ENCODE results near the gene CD48.

CD48 gene

GRCh38 chr1:160742428-160743127, 31.0 kb upstream of the CD48 start:
- peak overlapping the region; percentile 68 for H3K4me3 ChIP-seq (ENCODE audit: low read depth, low read length)
- peak; percentile 35 for DNase-seq (ENCODE audit: low read depth)
- TF ChIP-seq, protein P1, sequence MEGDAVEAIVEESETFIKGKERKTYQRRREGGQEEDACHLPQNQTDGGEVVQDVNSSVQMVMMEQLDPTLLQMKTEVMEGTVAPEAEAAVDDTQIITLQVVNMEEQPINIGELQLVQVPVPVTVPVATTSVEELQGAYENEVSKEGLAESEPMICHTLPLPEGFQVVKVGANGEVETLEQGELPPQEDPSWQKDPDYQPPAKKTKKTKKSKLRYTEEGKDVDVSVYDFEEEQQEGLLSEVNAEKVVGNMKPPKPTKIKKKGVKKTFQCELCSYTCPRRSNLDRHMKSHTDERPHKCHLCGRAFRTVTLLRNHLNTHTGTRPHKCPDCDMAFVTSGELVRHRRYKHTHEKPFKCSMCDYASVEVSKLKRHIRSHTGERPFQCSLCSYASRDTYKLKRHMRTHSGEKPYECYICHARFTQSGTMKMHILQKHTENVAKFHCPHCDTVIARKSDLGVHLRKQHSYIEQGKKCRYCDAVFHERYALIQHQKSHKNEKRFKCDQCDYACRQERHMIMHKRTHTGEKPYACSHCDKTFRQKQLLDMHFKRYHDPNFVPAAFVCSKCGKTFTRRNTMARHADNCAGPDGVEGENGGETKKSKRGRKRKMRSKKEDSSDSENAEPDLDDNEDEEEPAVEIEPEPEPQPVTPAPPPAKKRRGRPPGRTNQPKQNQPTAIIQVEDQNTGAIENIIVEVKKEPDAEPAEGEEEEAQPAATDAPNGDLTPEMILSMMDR (IDR thresholded peaks at IDR 0.05; ENCODE audit: insufficient read depth, low read depth, low read length, missing control alignments): no peak

- no peak for DNase-seq (ENCODE audit: low read depth)
- TF ChIP-seq, protein P1 (IDR thresholded peaks at IDR 0.05; ENCODE audit: insufficient read depth, low read depth, low read length, missing control alignments): no peak
- H3K4me3 ChIP-seq (ENCODE audit: low read depth, low read length): peak overlapping the region; percentile 68
These were observed 30.2 kb upstream of the CD48 start for GRCh38 chr1:160741612-160742348.

DNA sequence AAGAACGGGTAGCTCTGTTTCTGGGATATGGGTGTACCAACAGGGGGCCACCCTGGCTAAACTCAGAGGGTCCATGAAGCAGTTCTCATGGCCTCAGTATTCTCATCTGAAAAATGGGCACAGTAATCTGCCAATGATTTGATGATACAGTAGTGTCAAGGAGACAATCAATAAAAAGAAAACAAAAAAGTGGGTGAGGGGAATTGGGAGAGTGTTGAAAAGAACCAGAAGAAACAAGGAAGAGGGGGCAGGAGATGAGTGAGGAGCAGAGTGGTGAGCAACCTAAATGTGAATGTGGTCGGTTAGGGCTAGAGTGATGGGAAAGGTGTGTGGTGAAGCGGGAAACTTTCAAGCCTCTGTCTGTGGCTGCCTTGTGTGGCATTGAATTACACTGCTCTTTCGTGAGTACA, 29.5 kb upstream of the CD48 start:
- TF ChIP-seq, protein P1 (IDR thresholded peaks at IDR 0.05; ENCODE audit: insufficient read depth, low read depth, low read length, missing control alignments): no peak
- H3K4me3 ChIP-seq (ENCODE audit: low read depth, low read length): peak overlapping the region; percentile 68
- peak; percentile 55 for DNase-seq (ENCODE audit: low read depth)

DNA sequence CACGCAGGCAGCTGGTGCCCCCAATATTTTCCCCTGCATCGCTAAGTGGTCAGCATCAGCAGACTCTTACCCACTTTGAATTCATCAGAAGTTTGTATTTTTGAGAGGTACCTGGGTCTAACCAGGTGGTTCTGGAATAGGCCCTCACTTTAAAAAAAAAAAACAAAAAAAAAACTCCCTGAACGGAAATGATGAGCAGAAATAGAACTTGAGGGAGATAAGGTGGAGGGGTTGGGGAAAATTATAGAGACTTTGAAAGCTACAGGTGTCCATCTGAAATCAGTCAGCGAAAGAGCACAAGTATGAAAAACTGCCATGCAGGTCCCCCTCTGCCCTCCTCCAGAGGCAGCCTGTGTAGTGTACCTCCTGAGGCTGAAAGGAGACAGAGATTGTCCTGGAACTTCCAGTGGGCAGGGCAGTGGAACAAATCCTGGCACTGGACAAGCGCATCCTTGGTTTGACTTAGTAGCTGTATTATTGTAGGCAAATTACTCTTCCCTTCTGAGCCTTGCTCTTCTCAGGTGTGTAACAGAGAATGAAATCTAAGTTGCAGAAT, 28.6 kb upstream of the CD48 start:
- peak; percentile 57 for DNase-seq (ENCODE audit: low read depth)
- TF ChIP-seq, protein P1 (IDR thresholded peaks at IDR 0.05; ENCODE audit: insufficient read depth, low read depth, low read length, missing control alignments): no peak
- peak overlapping the region; percentile 68 for H3K4me3 ChIP-seq (ENCODE audit: low read depth, low read length)

DNA sequence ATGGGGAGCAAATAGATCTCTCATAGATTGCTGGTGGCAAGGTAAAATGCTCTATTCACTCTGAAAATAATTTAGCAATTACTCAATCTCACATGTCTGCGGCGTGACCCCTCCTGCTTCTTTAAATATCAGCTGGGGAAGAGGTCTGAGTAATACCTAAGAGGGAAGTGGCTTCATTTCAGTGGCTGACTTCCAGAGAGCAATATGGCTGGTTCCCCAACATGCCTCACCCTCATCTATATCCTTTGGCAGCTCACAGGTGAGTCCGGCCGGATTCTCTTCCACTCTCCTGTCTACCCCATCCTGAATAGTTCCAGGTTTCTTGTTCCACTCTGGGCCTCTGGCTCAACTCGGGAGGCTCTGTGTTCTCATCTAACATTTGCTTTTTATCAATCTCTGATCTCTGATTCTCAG, 27.5 kb upstream of the CD48 start, which contains the start of gene SLAMF7:
Gene SLAMF7, plus strand, starts transcription at position 150 of the 414 bp plus-strand sequence. Its CDS starts 55 bp downstream, at position 205.
- DNase-seq (ENCODE audit: low read depth): peak; percentile 86
- TF ChIP-seq, protein P1 (IDR thresholded peaks at IDR 0.05; ENCODE audit: insufficient read depth, low read depth, low read length, missing control alignments): no peak
- H3K4me3 ChIP-seq (ENCODE audit: low read depth, low read length): peak within 1 kb of the TSS; percentile 68

DNA sequence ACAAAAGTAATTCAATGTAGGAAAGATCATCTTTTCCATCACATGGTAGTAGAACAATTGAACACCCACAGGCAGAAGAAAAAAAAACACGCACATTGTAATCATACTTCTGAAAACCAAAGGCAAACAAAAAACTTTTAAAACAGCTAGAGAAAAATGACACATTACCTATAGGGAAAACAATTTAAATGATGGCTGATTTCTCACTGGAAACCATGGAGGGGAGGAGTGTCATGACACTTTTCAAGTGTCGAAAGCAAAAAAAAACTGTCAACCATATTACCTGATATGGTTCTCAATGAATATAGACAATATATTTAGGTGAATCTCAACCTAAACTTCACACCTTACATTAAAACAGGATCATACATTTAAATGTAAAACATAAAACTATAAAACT, 26.6 kb upstream of the CD48 start:
- no peak for DNase-seq (ENCODE audit: low read depth)
- peak overlapping the region; percentile 68 for H3K4me3 ChIP-seq (ENCODE audit: low read depth, low read length)
- TF ChIP-seq, protein P1 (IDR thresholded peaks at IDR 0.05; ENCODE audit: insufficient read depth, low read depth, low read length, missing control alignments): no peak

Data from GM12865 (cell line).